SH-SY5Y (cell line): ENCODE data around the gene LRRC27.

Experiments
- GATA2 ChIP-seq: IDR thresholded peaks from 2 replicates; pipeline ENCODE4 v1.6.1; 2011; ENCODE audit warnings: mild to moderate bottlenecking, low read depth, low read length
- GATA3 ChIP-seq: IDR thresholded peaks from 2 replicates; pipeline ENCODE4 v1.6.1; 2011; ENCODE audit warnings: low read depth, mild to moderate bottlenecking, low read length, moderate library complexity

Gene LRRC27

DNA sequence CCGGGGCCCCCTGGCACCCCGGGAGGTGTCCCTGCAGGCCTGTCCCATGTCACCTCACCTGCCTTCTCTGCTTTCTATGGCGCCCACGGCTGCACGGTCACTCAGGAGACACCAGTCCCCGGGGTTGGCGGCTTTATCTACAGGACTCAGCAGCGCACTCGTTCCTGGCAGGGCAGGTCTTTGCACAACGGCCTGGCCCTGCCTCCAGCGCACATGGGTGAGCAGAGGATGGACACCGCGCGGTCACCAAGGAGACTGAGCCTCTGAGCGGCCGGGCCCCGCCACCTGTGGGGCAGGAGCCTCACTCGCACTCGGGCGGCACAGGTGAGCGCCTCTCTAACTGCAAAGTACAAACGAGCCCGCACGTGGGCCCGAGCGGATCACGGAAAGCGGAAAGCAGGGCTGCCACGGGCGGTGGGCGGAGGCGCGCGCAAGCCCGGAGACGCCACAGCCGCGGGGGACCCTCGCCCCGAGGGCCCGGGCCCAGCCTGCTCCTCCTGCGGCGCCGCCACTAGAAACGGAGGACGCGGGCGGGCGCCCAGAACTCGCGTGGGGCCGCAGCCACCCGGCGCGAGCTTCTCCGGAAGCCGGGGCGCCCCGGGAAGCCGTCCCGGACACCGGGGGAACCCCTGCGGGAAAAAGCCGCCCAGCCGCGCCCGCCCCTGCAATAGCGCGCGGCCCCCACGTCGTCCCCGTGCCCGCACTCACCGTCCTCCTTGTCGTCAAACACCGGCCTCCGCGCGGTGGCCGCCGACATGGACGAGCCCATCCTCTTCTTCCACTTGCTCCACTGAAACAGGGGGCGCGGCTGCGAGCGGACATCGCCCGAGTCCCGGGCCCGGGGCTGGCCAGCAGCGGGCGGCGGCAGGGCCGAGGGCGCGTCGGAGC is 24.9 kb upstream of the LRRC27 start:
- TF ChIP-seq GATA3 (no peak), GATA2 (no peak)

- no peak for TF ChIP-seq GATA3
- no peak for TF ChIP-seq GATA2
Measured at GRCh38 chr10:132307823-132308586, 24.0 kb upstream of the LRRC27 start, which contains the start of gene STK32C. Gene STK32C (minus strand): TSS chr10:132307950. CDS start chr10:132307833, 117 bp downstream.

DNA sequence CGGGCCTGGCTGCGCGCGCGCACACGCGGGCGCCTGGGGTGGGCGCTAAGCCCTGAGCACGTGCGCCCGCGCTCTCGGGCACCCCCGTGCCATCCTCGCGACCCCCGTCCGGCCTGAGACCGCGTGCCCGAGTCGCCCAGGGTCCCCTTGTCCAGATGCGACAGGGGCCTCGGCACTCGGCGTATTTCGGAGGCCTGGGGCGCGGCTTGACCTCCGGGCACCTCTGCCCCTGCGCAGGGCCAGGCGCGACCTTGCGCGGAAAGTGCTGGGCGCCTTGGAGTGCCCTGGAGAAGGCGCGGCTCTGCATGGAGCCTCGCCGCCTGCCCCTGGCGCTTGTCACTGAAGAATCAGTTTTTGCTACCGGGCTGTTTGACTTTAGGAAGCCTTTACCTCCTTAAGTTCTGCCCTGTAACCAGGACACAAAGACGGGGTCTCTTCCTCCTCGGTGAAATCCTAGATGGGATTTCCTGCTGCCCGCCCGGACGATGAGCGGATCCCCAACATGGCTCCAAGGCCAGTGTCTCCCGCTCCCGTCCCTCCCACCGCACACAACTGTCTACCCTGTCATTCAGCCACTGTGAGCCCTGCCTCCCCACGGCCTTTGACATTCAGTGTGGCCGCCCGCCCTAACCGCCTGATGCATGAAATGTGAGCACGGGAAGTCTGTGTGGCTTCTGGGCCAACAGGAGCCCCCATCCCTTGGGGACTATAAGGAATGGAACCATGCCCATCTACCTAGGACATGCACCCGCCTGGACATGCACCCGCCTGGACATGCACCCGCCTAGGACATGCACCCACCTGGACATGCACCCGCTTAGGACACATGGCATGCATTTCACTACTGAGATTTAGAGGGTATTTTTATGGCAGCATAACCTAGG is 23.2 kb upstream of the LRRC27 start:
- TF ChIP-seq GATA2 (no peak), GATA3 (no peak)

DNA sequence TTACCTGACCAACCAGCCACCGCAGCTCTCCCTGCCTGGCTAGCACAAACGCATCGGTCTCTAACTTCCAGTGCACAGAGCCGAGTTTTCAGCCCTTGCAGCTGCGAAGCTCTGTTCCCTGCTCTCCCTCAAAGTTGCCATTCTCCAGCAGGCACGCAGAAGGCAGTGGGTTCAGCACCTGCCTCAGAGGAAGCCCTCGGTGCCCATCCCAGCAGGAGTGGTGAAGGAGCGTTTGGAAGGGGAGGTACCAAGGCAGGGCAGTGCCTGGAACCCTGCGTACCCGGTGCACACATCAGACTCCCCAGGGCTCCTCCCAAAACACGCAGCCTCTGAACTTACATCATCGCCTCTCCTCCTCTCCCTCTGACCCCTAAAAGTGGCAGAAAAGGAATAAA is 22.5 kb upstream of the LRRC27 start:
- TF ChIP-seq GATA2 (no peak), GATA3 (no peak)

GRCh38 chr10:132309879-132310591 is 22.0 kb upstream of the LRRC27 start:
- TF ChIP-seq GATA3 (no peak), GATA2 (no peak)

DNA sequence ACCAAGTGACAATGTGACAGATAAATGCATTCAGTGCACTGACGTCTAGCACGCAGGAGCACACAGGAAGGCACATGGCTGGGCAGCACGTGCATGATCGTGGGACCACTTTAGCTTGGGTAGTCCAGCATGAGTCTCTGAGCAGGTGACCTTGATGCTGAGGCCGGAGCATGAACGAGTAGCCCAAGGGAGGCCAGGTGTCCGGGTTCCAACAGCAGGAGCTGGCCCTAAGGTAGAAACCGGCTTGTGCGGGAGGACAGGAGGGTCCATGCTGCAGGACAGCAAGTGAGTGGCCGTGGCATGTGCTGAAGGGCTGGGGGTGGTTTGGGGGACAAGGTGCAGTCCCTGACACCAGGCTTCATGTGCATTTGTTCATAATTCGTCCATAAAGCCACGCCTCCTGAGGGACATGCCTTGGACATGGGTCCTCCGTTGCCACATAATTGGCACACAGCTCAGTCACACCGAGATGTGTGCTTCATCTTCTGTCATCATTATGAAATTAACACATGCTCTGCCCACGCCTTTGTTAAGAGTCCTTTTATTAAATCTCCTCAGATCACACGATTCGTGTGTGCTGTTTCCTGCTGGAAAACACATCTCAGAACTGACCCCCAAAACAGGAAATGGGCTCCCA is 21.2 kb upstream of the LRRC27 start:
- TF ChIP-seq GATA3 (no peak), GATA2 (no peak)

DNA sequence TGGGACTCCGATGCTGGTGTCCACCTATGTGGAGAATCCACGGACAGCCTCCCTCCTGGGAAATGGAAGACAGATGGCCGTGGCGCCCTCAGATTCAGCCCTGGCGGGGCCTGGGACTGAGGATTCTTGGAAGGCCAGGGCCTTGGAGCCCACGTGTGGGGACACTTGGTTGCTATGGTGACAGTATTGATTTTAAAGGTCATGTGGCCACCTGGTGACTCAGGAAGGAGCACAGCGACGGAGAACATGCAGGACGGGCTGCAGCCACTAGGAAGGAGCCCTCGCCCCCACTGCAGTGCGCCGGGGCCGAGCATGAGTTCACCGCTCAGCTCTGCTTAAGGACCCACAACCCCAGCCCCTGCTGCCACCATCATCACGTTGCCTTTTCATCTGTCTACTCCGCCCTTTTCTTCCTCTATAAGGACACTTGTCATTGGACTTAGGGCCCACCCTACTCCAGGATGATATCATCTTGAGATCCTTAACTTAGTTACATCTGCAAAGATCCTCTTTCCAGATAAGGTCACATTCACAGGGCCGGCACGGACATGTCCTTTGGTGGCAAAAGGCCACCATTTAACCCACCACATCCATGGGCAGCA is 20.6 kb upstream of the LRRC27 start:
- TF ChIP-seq GATA3 (no peak), GATA2 (no peak)

DNA sequence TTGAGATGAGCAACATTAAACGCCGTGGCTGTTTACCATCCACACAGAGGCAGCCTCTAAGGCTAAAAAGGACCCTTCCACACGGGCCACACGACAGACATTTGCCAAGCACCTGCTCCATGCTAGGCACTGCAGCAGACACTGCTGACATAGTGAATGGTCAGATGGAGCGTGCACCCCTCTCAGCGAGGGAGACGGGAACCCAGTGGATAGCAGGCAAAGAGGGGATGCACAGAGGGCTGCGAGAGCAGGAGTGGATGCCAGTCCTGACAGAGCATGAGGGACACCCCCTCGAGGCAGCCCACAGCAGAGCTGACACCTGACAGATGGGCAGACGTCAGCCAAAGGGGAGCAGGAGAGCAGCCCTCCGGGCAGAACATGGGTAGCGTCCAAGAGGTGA is 18.7 kb upstream of the LRRC27 start:
- TF ChIP-seq GATA3 (no peak), GATA2 (no peak)

- TF ChIP-seq GATA3 (no peak), GATA2 (no peak)
Measured at GRCh38 chr10:132313865-132314264, 18.1 kb upstream of the LRRC27 start.

GRCh38 chr10:132314336-132314735 is 17.7 kb upstream of the LRRC27 start:
- no peak for TF ChIP-seq GATA3
- TF ChIP-seq GATA2, result no peak

- TF ChIP-seq GATA2, result no peak
Measured at GRCh38 chr10:132316133-132316532, 15.9 kb upstream of the LRRC27 start.

DNA sequence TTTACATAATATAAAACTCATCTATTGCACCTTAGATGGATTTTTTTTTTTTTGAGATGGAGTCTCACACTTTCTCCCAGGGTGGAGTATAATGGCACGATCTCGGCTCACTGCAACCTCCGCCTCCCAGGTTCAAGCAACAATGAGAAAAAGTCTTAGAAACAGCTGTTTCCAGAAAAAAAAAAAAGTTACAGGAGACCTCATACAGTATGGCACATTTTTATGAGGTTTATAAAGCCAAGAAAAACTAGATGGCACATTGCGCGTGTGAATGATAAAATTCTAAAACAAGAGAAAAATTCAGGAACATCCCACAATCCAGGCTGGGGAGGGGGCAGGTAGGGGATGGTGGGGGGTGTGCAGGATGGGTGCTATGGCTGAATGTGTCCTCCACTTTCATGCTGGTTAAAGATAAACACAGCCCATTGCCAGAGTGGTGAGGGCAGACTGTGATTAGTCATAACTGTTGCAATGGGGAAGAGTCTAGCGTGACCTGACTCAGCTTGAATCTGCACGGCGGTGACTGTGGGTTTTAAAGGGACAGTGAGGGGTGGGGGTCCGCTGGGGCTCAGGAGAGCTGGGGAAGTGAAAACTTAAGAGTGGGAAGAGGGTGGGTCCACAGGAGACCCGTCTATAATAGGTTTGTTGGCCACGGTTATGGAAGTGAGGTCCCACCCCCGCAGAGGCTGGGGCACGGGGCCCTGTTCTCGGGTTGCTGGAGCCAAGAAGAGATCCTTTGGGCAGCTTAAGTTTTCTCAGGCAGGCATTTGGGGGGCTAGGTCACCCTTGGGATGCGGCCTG is 11.9 kb upstream of the LRRC27 start:
- TF ChIP-seq GATA2 (no peak), GATA3 (no peak)
